Breast epithelium (tissue), 3 donors: ENCODE data around the gene CRIM1.

Experiments
- POLR2A ChIP-seq: fragments of 450-650 bp; IDR thresholded peaks from one replicate; pipeline ENCODE4 v1.6.1; 2016; ENCODE audit warnings: antibody characterized with exemption, mild to moderate bottlenecking, moderate library complexity
- POLR2AphosphoS5 ChIP-seq, 3 donors: sonication (generic); formaldehyde crosslinking; IDR thresholded peaks; one replicate each; pipeline ENCODE4 v1.6.1; 2017; ENCODE audit warnings: antibody characterized with exemption in 3 of 3
- TF ChIP-seq, protein P1 (sequence below), 3 donors: fragments of 450-650 bp; IDR thresholded peaks; one replicate each; pipeline ENCODE4 v1.5.1; 2016 to 2017; ENCODE audit warnings: antibody characterized with exemption in 3 of 3, mild to moderate bottlenecking in 3 of 3, moderate library complexity in 3 of 3

DNA sequence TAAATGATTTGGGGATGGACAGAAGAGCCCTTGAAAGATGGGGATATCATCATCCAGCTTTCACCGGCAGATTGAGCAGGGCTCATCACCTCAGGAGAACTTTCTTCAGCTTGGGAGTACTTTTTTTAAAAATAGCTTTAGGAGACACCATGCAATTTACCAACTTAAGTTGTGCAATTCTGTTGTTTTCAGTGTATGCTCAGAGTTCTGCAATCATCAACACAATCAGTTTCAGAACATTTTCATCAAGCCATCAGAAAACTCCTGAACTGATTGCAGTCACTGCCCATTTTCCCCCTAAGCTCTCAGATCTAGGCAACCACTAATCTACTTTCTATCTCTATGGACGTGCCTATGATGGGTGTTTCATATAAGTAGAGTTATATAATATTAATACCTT, 117.7 kb downstream of the CRIM1 start:
- TF ChIP-seq, protein P1, sequence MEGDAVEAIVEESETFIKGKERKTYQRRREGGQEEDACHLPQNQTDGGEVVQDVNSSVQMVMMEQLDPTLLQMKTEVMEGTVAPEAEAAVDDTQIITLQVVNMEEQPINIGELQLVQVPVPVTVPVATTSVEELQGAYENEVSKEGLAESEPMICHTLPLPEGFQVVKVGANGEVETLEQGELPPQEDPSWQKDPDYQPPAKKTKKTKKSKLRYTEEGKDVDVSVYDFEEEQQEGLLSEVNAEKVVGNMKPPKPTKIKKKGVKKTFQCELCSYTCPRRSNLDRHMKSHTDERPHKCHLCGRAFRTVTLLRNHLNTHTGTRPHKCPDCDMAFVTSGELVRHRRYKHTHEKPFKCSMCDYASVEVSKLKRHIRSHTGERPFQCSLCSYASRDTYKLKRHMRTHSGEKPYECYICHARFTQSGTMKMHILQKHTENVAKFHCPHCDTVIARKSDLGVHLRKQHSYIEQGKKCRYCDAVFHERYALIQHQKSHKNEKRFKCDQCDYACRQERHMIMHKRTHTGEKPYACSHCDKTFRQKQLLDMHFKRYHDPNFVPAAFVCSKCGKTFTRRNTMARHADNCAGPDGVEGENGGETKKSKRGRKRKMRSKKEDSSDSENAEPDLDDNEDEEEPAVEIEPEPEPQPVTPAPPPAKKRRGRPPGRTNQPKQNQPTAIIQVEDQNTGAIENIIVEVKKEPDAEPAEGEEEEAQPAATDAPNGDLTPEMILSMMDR (IDR thresholded peaks at IDR 0.05), result no peak
- no peak for TF ChIP-seq POLR2AphosphoS5 (IDR thresholded peaks at IDR 0.05)
- no peak for TF ChIP-seq POLR2A
